Activated CD4-positive, alpha-beta T cell treated with anti-CD3 and anti-CD28 coated beads, Interleukin-2, amount 50 U/mL, for 16 hours (primary cell): ENCODE results near the gene NMUR1.

Experiments
- DNase-seq: peaks from one replicate; pipeline ENCODE4 v3.0.0-alpha.2; 2020

NMUR1 gene

DNA sequence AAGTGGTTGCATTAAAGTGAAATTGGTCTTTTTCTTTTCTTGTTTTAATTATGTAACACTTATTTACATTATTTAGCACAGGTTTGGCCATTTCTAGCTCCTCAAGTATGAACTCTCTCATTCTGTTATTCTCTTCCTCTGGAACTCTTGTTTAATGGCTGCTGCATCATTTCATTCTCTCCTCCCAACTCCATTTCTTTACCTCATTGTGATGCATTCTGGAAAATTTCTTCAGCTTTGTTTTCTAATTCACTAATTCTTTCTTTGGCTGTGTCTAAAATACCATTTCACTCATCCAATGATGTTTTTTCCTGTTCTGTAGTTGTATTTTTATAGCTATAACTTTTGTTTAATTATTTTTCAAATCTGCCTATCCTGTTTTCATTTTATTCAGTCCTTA lies 22.5 kb upstream of the NMUR1 start:
- no peak for DNase-seq

DNA sequence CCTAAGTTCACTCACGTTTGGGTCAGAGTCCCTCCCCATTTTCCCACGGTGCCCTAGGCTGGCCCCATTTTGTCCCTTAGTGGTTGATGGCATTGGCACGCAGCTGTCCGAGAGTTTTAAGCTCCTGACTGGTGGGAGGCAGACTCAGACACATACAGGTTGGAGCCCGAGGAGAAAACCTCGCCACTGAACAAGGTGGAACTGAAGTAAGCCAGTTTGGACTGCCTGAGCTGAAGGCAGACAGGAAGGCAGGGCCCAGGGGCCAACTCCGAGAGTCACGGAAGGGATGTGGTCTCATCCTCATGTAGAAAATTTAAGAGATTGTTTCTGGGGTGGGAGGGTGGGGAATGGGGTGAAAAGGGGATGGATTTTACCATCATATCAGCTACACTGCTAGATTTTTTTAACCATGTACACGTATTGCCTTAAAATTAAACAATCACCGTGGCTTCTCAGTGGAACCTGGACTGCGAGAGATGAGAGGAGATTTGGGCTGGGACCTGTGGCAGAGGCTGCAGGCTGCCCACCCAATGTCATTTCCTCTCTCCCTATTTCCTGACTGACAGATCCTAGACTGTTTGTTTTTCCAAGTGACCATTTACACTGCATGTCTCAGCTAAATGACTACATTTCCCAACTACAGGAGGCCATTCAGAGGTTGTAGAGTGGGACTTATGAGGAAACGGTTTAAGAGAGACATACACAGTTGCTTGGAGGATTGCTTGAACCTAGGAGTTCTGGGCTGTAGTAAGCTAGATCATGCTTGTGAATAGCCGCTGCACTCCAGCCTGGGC lies 19.4 kb upstream of the NMUR1 start:
- DNase-seq, result no peak

DNA sequence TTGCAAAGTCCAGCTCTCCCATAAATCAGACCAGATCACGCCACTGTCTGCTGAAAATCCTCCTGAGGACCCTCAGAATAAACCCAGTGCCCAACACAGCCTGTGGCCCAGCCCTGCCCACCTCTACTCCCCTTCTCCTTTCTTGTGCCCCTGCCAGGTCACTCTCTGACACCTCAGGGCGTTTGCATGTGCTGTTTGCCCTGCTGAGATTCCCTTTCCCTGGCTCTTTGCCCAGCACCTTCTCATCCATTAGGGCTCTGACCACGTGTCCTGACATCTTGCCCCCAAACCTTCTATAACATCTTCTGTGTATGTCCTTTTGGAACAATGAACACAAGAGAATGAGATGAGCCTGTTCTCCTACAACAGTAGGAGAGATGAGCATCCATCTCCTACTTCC lies 18.5 kb upstream of the NMUR1 start:
- no peak for DNase-seq

DNA sequence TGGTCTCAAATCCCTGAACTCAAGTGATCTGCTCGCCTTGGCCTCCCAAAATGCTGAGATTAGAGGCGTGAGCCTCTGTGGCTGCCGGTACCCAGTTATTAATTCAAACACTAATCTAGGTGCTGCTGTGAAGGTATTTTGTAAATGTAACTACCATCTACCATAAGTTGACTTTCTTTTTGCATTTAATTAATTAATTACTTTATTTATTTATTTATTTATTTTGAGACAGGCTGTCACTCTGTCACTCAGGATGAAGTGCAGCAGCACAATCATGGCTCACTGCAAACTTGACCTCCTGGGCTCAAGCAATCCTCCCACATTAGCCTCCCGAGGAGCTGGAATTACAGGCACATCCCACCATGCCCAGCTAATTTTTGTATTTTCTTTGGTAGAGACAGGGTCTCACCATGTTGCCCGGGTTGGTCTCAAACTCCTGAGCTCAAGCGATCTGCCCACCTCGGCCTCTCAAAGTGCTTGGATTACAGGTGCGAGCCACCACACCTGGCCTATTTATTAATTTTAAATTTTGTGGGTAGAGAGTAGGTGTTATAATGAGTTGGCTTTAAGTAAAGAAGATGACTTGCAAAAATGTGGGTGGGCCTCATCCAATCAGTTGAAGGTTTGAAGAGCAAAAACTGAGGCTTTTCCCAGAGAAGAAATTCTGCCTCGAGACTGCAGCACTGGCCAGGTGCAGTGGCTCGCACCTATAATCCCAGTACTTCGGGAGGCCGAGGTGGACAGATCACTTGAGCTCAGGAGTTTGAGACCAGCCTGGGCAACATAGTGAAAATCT lies 17.3 kb upstream of the NMUR1 start:
- DNase-seq, result no peak

DNA sequence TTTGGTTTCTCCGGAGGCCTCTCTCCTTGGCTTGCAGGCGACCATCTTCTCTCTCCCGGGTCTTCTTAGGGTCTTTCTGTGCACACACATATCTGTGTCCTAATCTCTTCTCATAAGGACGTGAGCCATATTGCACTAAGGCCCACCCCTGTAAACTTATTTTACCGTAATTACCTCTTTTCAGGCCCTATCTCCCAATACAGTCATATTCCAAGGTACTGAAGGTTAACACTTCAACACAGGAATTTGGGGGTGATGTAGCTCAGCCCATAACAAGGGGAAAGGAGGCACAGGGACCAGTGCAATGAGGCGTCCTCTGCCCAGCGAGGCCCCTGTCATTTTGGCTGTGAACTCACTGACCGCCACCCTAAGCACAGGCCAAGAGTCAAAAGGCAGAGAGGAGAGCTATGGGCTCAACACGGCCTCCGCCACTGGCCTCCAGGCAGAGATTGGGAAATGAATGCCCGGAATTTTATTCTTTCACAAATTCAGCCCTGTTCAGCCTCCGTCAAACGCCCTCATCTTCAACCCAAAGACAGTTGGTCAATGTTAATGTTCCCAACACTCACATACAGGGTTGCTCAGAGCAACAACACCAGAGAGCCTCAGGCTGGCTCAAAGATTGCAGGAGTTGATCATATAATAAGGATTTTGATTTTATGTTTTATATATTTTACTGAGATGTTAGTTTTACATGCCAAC lies 15.9 kb upstream of the NMUR1 start:
- DNase-seq, result no peak

DNA sequence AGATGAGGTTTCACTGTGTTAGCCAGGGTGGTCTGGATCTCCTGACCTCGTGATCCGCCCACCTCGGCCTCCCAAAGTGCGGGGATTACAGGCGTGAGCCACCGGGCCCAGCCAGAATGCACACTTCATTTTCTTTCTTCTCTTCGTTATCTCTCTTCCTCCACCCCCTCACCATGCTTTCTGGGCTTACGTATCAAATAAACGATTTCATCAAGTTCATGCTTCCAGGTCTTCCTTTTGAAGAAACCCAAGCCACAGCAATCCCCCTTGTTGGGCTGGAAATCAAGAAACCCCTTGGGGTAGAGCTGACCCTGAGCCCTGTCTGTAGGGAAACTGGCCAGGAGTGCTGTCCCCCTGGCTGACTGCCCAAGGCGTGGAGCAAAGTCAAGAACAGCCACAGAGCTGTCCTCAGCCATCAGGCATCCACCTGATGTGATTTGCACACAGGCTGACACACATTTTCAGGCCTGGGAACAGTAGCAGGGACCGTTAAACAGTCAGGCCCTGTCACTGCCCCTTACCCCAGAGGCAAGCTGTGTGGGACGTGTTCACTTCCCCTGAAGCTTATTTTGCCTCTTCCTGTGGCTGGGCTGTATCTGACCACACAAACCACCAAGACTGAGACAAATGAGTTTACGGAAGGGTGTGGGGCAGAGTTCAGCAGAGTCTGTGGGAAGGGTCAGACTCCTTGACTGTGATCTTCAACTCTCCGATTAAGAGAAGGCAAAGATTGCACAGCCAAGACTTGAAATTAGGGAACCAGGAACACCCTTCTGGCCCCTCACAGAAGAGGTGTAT lies 15.1 kb upstream of the NMUR1 start:
- DNase-seq, result peak; percentile 93

DNA sequence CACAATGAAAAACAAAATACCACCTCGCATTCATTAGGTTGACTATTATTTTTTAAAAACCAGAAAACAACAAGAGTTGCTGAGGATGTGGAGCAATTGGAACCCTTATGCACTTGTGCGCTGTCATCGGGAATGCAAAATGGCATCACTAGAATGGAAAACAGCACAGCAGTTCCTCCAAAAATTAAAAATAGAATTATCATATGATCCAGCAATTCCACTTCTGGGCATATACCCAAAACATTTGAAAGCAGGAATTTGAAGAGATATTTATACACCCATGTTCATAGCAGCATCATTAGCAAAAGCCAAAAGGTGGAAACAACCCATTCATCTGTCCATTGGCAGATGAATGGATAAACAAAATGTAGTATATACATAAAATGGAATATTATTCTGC lies 11.9 kb upstream of the NMUR1 start:
- DNase-seq, result no peak

DNA sequence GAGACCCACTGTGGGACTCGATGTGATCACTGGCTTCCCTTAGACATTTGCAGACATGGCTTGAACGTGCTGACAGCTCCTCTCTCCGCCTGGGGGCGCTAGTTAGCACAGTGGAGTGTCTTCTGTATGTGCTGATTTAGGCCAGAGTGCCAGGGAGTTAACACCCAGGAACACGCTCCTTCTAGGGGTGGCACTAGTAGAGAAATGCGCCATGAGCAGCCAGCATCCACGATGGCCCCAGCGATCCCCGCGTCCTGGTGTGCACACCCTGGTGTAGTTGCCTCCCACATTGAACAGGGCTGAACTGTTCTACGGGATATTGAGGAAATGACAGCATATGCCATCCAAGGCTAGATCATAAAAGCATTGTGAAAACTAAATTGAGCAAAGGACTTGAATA lies 11.4 kb upstream of the NMUR1 start:
- DNase-seq, result no peak

DNA sequence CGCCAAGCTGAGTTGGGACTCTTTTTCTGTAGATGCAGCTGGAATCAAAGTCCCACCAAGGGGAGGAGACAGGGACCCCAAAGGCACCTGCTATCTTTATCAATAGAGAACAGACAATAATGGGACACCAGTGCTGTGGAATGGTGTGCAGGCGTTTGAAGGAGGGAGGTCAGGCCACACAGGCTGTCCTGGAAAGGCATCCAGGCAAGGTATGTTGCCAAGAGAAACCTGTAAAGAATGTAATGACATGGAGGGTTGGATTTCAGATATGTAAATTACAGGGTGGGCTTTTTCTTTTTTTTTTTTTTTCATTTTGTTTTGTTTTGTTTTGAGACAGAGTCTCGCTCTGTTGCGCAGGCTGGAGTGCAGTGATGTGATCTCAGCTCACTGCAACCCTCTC lies 9.7 kb upstream of the NMUR1 start:
- no peak for DNase-seq

DNA sequence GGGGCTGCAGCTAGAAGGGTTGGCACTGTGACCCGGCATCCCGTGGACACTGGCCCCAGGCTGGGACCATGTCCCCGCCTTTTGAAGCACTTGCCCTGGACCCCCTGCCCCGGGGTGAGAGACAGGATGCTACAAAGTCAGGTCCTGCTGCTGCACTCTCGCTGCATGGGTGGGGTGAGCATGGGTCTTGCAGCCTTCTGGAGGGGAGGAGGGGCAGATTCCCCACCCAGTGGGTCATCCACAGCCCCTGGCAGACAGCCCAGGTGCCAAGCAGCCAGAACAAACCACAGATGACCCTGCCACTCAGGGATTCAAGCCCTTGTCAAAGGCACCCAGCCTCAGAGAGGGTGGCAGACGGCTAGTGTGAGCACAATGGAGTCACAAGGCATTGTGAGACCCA lies 5.7 kb upstream of the NMUR1 start:
- no peak for DNase-seq

DNA sequence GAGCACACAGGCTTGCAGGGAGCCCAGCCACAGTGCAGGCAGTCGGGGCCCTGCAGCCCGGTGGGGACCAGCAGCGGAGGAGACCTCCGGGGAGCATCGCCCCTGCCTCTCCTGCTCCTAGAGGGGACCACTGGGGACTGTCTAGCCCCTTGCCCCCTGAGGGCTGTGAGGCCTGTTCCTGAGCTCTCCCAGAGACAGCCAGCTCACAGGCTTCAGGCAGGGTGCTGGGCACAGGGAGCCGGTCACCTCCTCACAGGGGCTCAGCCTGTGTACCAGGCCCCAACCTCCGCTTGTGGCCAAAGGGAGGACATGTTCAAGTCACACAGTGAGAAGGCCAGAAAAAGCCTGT lies 3.5 kb upstream of the NMUR1 start:
- DNase-seq, result no peak

DNA sequence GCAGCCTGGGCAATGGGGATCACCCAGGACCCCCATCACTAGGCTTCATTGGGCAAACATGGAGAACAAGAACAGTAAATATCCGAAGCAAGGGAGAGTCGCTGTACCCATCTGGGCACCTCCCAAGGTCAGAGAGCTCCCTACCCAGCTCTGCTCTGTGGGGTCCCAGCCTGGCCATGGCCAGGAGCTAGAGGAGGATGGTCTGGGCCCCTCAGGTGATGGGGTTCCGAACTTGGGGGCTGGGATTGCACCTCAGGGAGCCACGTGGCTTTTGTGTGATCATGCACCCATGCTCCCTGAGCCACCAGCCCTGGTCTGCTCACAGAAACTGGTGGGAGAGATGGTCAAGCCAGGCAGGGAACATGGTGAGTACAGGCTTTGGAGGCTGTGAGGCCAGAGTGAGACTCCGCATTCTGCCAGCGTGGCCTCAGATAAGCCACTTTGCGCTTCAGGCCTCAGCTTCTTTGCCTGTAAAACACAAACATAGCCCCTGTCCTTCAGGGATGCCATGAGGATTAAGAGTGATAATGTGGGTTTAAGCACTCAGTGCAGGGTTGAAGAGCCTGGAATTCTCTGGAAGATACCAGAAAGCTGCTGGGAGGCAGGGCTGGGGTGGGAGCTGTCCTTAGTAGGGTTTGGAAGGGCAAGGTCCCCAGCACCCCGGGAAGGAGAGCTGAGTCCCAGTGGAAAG lies 3.0 kb upstream of the NMUR1 start:
- no peak for DNase-seq

DNA sequence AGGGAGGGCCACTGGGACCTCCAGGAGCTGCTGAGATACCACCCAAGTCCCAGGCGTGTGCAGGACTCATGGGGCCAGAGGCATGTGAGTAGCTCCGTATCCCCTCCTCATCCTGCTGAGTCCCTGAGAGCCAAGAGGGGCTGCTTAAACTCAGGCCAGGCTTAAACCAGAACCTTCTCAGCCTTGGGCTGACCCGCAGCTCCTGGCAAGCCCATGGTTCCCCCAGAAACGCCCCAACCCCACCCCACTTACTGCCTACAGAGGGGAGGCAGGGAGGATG lies 2.5 kb upstream of the NMUR1 start:
- DNase-seq, result no peak

DNA sequence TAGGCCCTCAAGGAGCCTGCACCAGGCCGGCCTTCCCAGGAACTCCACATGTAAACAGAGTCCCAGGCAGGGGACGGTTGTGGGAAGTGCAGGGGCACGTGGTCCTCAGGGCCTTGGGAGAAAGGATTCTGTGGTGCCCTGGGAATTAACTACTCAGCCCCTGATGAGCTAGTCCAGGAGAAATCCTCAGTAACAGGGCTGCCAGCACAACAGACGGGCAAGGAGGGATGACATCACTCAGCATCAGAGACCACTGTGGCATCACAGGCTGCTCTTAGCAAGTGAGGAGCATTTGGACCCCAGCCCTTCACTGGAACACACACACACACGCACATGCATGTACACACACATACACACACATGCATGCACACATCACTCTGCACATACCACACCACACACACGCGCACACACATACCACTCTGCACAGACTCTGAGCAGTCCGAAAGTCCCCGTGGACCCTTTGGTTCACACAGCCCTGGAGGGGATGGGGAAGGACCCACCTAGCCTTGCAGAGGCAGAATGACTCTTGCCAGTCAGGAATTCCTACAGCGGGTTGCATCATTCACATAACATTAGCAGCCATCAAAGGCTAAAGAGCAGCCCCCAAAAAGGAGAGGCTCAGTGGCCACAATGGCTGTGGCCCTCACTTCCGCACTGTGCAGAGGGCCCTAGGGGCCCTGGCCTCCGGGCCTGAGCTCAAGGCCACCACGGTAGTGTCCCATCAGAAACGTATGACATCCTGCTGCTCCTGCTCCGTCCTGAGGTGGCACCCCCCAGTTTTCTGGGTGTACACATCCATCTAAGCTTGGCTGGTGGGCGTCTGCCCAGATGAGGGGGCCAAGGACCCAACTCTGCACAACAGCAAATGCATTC lies 1.9 kb upstream of the NMUR1 start:
- DNase-seq, result no peak

DNA sequence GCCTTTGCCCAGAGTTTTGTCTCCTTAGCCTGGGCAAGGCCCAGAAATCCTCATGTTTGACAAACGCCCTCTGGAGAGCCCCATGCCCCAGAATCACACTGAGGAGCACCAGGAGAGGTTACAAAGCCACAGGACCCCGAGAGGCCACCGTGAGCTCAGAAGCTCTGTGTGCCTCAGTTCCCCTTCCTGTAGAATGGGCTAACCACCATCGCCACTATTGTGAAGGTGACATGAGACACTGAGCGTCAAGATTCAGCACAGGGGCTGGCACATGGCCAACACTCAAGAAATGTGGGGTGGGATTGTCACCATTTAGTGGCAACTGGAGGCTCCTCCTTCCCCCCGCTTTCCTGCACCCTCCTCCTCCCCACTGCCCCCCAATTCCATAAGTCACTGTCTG lies 1.2 kb upstream of the NMUR1 start:
- no peak for DNase-seq

DNA sequence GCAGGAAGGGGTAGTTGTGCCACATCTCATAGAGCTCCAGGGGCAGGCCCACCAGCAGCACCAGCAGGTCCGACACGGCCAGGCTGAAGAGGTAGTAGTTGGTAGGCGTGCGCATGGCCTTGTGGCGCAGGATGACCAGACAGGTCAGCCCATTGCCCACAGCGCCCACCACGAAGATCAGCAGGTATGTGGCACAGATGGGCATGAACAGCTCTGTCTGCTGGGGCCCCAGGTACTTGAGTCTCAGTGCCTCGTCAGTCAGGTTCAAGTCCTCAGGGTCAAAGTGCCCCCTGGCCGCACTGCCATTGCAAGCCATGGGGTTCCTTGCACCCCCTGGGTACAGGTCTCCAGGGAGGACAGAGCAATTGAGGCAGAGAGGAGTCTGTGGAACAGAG lies 1.6 kb downstream of the NMUR1 start:
- DNase-seq, result no peak

DNA sequence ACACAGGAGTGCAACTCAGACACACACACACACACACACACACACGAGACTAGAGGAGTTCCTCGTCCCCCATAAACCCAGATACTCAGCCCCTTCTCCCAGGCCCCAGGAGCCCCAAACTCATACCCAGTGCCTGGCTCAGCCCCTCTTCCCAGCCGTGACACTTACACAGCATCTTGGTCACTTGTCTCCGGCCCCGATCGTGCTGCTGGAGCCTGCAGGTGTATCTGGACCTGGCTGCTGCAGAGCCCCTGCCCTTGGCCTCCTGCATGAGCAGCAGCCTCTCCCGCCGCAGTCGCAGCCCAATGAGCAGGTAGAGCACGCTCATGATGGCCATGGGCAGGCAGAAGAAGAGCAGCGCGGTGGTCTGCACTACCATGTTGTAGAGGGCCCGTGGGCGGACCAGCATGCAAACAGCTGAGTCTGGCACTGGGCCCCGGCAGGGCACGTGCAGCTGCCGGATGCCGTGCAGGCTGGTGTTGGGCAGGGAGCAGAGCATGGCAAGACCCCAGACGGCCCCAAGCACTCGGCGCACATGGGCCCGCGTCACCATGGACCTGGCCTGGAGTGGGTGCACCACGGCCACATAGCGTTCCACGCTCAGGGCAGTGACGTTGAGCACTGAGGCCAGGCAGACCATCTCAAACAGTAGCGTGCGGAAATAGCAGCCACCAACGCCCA lies 2.1 kb downstream of the NMUR1 start:
- DNase-seq, result no peak

DNA sequence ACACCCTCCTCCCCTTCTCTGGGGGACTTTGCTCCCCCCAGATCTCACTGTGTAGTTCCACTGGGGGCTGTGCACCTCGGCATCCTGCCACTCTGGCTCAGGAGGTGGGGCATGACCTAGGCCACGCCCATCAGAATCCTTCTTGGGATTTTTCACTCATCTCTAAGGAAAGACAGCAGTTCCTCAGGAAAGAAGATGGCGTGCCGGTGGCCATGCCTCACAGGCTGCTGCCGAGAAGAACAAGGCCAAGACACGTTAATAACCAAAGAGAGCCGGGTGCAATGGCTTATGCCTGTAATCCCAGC lies 3.2 kb downstream of the NMUR1 start:
- no peak for DNase-seq

DNA sequence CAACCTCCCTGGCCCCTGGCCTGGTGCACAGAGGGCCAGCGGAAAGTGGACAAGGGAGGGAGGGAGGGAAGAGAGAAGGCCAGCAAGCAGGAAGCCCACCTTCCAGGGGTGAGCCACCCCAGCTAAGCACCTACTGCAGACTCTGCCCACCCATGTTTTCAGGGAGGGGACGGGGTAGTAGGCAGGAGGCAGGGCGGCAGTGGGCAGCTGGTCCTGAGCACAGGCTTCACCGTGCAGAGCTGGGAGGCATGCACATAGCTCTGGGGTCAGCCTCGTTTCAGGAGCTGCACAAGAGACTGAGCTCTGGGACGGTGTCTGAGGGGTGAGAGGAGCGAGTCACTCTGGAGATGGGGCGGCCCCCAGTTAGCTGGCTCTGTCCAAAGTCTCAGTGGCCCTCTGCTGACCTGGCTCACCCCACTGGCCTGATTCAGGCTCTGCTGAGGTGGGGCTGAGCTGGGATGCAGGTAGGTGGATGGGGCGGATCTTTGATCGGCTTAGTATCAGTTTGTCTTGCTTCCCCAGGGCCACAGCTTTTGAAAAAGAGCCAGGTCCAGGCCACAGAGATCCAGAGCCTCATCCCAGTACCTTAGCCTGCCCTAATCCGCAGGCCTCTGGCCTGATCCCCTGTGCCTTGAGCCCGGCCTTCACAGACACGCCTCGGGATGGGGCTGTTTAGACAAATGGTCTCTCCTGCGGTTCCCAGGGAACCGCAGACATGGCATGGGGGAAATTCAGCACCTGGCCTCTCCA lies 3.7 kb downstream of the NMUR1 start:
- DNase-seq, result no peak
